Measurements from ENCODE around the gene RGL1. TPM values are rescaled to one million over a fixed set of nuclear protein-coding genes. Genes with fewer than 3 reads are reported as not detected.

The RGL1 gene
- total RNA-seq, 6 experiments from 2014 or later = 12.0 to 16.8 (median 14.7) TPM

- Mint-ChIP-seq H3K36me3 (ENCODE audit: low read depth) (peaks cover 5% of the 10 kb centered on the region), H3K4me3 (no peak overlapping the region), H3K27me3 (ENCODE audit: insufficient read depth) (no peaks in the 10 kb centered on the region), H3K27ac (no peak overlapping the region), H3K9me3 (no peaks in the 10 kb centered on the region), H3K4me1 (ENCODE audit: low read depth) (peaks cover 20% of the 10 kb centered on the region)
- TF ChIP-seq, protein P1, sequence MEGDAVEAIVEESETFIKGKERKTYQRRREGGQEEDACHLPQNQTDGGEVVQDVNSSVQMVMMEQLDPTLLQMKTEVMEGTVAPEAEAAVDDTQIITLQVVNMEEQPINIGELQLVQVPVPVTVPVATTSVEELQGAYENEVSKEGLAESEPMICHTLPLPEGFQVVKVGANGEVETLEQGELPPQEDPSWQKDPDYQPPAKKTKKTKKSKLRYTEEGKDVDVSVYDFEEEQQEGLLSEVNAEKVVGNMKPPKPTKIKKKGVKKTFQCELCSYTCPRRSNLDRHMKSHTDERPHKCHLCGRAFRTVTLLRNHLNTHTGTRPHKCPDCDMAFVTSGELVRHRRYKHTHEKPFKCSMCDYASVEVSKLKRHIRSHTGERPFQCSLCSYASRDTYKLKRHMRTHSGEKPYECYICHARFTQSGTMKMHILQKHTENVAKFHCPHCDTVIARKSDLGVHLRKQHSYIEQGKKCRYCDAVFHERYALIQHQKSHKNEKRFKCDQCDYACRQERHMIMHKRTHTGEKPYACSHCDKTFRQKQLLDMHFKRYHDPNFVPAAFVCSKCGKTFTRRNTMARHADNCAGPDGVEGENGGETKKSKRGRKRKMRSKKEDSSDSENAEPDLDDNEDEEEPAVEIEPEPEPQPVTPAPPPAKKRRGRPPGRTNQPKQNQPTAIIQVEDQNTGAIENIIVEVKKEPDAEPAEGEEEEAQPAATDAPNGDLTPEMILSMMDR (IDR thresholded peaks at IDR 0.05) = no peak
- DNase-seq = no peak
Measured at GRCh38 chr1:183850852-183851251, 45.9 kb downstream of the RGL1 start.

DNA sequence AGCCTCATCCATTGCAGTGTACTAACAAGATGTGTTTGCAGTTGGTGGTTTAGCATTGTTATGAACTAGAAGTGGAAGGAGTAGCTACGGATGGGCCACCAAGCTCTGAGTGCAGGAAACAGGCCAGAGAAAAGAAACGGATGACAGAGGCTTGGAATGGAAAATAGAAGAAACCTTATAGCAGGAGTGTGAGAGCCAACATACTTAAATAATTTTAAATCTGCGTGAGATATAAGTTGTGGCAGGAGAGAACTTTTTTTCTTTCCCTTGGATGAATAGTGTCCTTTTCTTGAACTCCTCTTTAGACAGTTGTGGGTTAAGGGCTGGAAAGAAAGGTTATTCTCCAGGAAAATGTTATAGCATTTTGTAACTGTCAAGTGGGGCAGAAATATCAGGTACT is 54.2 kb downstream of the RGL1 start:
- no peak for DNase-seq
- peaks cover 21% of the 10 kb centered on the region for H3K4me1 Mint-ChIP-seq (ENCODE audit: low read depth)
- peaks cover 4% of the 10 kb centered on the region; the same call in 1 of the 2 replicates for H3K36me3 Mint-ChIP-seq (ENCODE audit: low read depth)
- H3K27me3 Mint-ChIP-seq (ENCODE audit: insufficient read depth) = no peaks in the 10 kb centered on the region; the same call in 1 of the 2 replicates
- H3K9me3 Mint-ChIP-seq = no peaks in the 10 kb centered on the region
- no peak overlapping the region for H3K4me3 Mint-ChIP-seq
- no peak overlapping the region for H3K27ac Mint-ChIP-seq
- TF ChIP-seq, protein P1 (IDR thresholded peaks at IDR 0.05) = no peak

GRCh38 chr1:183859831-183860230 is 54.9 kb downstream of the RGL1 start:
- no peak overlapping the region for H3K27ac Mint-ChIP-seq
- DNase-seq = peak; percentile 7

GRCh38 chr1:183862967-183863366 is 58.0 kb downstream of the RGL1 start:
- H3K27ac Mint-ChIP-seq = no peak overlapping the region
- H3K9me3 Mint-ChIP-seq = no peaks in the 10 kb centered on the region
- TF ChIP-seq, protein P1 (IDR thresholded peaks at IDR 0.05) = no peak
- H3K27me3 Mint-ChIP-seq (ENCODE audit: insufficient read depth) = no peaks in the 10 kb centered on the region; the same call in 1 of the 2 replicates
- H3K4me3 Mint-ChIP-seq = no peak overlapping the region
- H3K36me3 Mint-ChIP-seq (ENCODE audit: low read depth) = peaks cover 4% of the 10 kb centered on the region; the same call in 1 of the 2 replicates
- peaks cover 21% of the 10 kb centered on the region for H3K4me1 Mint-ChIP-seq (ENCODE audit: low read depth)
- no peak for DNase-seq

More at GRCh38 chr1:183859831-183860230, 54.9 kb downstream of the RGL1 start:
- H3K27me3 Mint-ChIP-seq (ENCODE audit: insufficient read depth) = no peaks in the 10 kb centered on the region; the same call in 1 of the 2 replicates
- peaks cover 4% of the 10 kb centered on the region; the same call in 1 of the 2 replicates for H3K36me3 Mint-ChIP-seq (ENCODE audit: low read depth)
- TF ChIP-seq, protein P1 (IDR thresholded peaks at IDR 0.05) = no peak
- no peaks in the 10 kb centered on the region for H3K9me3 Mint-ChIP-seq
- peaks cover 21% of the 10 kb centered on the region for H3K4me1 Mint-ChIP-seq (ENCODE audit: low read depth)
- no peak overlapping the region for H3K4me3 Mint-ChIP-seq

DNA sequence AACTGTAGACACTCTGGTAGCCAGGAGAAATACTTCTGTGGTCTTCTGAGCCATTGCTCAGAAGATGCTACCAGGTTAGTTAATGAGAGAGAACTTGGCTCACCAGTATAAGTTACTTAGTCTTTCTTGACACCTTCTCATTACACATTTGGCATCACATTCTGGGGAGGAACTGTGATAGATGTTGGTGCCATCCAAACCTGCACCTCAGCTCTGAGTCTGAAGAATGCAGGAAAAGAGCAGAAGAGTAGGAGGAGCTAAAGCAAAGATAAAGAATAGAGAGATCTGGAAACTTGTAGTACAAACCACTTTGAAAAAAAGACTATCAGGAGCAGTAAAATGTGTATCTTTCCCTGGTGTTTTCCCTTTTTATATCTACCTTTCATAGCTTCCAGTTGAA is 58.9 kb downstream of the RGL1 start:
- DNase-seq = no peak
- H3K27me3 Mint-ChIP-seq (ENCODE audit: insufficient read depth) = no peaks in the 10 kb centered on the region; the same call in 1 of the 2 replicates
- no peaks in the 10 kb centered on the region for H3K9me3 Mint-ChIP-seq
- no peak overlapping the region for H3K4me3 Mint-ChIP-seq
- peaks cover 20% of the 10 kb centered on the region for H3K4me1 Mint-ChIP-seq (ENCODE audit: low read depth)
- TF ChIP-seq, protein P1 (IDR thresholded peaks at IDR 0.05) = no peak
- H3K27ac Mint-ChIP-seq = no peak overlapping the region
- peaks cover 4% of the 10 kb centered on the region; the same call in 1 of the 2 replicates for H3K36me3 Mint-ChIP-seq (ENCODE audit: low read depth)
